Effector CD4-positive, alpha-beta T cell (primary cell): Measurements from ENCODE around the gene RAP1GDS1.

Experiments
- DNase-seq: peaks from one replicate; pipeline ENCODE4 v3.0.0-alpha.2; 2020

The RAP1GDS1 gene

DNA sequence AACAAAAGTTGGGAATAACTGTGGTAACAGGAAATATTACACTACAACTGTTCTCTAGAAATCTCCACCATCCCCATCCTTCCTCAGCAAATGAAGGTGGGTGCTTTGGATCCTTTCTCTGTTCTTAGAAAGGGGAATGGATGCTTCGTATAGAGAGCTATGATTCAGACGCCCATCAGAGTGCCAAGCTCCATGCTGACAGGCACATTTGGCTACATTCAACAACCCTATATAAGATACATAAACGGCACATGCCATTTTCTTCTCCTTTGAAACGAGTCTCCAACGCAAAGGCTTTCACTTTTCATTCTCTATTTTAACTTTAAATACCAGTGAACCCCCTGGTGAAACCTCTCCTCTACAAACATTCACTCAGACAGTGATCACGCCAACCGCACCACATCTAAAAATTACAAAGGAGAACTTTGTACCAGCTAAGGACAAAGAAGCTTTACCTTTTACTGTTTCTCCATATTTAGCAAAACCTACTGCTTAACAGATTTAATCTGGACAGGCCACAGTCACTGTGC is 224.7 kb downstream of the RAP1GDS1 start:
- DNase-seq = no peak

DNA sequence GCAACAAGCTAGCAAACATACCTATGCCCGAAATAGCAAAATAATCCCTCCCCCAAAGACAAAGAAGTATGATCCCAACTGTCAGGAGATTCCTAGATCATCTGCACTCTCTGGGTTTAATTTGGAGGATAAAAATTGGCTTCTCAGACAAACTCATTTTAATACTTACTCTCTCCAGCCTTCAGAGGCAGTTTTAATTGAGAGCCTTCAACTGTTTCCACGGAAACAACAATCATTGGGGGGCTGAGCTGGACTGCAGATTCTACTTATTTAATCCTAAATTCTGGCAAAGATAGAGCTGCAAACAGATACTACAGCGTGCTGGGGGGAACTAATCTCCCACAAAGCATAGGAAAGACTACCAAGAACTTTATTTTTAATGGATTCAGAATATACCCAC is 229.1 kb downstream of the RAP1GDS1 start:
- DNase-seq = no peak

DNA sequence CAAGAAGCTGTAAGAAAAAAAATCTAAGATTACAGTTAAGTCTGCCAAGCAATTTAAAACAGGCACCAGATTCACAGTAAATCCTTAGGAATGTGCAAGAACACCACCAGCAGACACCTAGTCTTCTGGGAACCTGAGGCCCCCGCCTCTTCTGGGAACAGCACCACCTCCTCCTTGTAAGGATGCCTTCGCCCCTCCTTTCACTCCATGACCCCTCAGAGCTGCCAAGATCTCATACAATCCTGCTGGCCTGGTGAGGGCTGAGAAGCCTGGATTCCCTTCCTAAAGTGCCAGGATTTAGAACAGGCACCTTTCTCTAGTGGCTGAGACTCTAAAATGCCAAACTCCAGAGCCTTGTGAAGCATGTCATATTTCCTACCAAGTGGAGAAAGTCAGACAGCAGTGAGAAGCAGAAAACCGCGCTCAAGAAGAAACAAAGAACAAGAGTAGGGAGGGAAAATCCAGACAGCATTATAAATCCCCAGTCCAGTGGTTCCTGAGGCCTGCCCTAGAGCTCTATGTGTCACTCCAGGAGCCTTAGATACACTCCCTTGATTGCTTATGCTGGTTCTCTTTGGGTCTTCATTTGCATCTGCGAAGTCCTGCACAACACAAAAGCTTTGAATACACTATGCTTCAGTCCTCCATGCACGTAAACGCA is 230.8 kb downstream of the RAP1GDS1 start:
- no peak for DNase-seq

DNA sequence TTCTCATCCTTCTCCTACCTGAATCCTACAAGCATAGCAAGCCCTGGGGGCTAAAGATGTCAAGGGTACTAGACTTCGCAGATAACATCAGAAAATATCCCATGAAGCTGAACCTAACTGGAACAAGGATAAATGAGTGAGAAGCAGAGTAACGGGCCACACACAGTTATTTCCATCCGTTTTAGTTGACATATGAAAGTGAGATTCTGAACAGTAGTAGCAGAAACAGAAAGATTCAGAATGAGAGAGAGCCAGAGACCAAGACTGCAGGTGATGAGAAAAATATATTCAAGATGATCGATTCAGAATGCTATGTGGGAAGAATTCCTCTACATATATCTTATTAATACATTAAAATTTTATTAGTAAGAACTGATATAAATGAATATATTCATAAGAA is 232.1 kb downstream of the RAP1GDS1 start:
- DNase-seq = no peak
